ENCODE results near the gene IL12RB2. TPM values are rescaled to one million over a fixed set of nuclear protein-coding genes. Genes with fewer than 3 reads are reported as not detected.
A peak's percentile ranks its signal among the peaks of the same experiment; 100 is the strongest.

Gene IL12RB2
- total RNA-seq, 6 experiments from 2014 or later = not detected

- H3K27ac Mint-ChIP-seq = no peak overlapping the region
- no peak for DNase-seq
- no peaks in the 10 kb centered on the region for H3K36me3 Mint-ChIP-seq (ENCODE audit: low read depth)
- no peak overlapping the region for H3K4me3 Mint-ChIP-seq
- H3K4me1 Mint-ChIP-seq (ENCODE audit: low read depth) = peaks cover 6% of the 10 kb centered on the region
- H3K27me3 Mint-ChIP-seq (ENCODE audit: insufficient read depth) = peaks cover 6% of the 10 kb centered on the region
- TF ChIP-seq CTCF (IDR thresholded peaks at IDR 0.05) = no peak
- no peaks in the 10 kb centered on the region for H3K9me3 Mint-ChIP-seq
Observed at GRCh38 chr1:67333603-67334002, 25.9 kb downstream of the IL12RB2 start.

- Mint-ChIP-seq H3K36me3 (ENCODE audit: low read depth) (no peaks in the 10 kb centered on the region), H3K27ac (no peak overlapping the region), H3K4me1 (ENCODE audit: low read depth) (peaks cover 24% of the 10 kb centered on the region), H3K9me3 (no peaks in the 10 kb centered on the region), H3K27me3 (ENCODE audit: insufficient read depth) (peaks cover 1% of the 10 kb centered on the region), H3K4me3 (no peak overlapping the region)
- no peak for DNase-seq
- TF ChIP-seq CTCF (IDR thresholded peaks at IDR 0.05) = no peak
Observed at GRCh38 chr1:67335411-67335810, 27.7 kb downstream of the IL12RB2 start.

- no peak for TF ChIP-seq CTCF (IDR thresholded peaks at IDR 0.05)
- Mint-ChIP-seq H3K27me3 (ENCODE audit: insufficient read depth) (peaks cover 1% of the 10 kb centered on the region), H3K27ac (no peak overlapping the region), H3K9me3 (no peaks in the 10 kb centered on the region), H3K4me1 (ENCODE audit: low read depth) (peaks cover 30% of the 10 kb centered on the region), H3K4me3 (no peak overlapping the region), H3K36me3 (ENCODE audit: low read depth) (no peaks in the 10 kb centered on the region)
- DNase-seq = no peak
Observed at GRCh38 chr1:67336157-67336556, 28.5 kb downstream of the IL12RB2 start.

- Mint-ChIP-seq H3K36me3 (ENCODE audit: low read depth) (no peaks in the 10 kb centered on the region), H3K27ac (no peak overlapping the region), H3K4me3 (no peak overlapping the region), H3K27me3 (ENCODE audit: insufficient read depth) (peaks cover 1% of the 10 kb centered on the region), H3K9me3 (no peaks in the 10 kb centered on the region), H3K4me1 (ENCODE audit: low read depth) (peaks cover 30% of the 10 kb centered on the region)
- DNase-seq = no peak
- no peak for TF ChIP-seq CTCF (IDR thresholded peaks at IDR 0.05)
Observed at GRCh38 chr1:67336783-67337182, 29.1 kb downstream of the IL12RB2 start.

- H3K36me3 Mint-ChIP-seq (ENCODE audit: low read depth) = no peaks in the 10 kb centered on the region
- DNase-seq = no peak
- peaks cover 1% of the 10 kb centered on the region for H3K27me3 Mint-ChIP-seq (ENCODE audit: insufficient read depth)
- no peak for TF ChIP-seq CTCF (IDR thresholded peaks at IDR 0.05)
- no peaks in the 10 kb centered on the region for H3K9me3 Mint-ChIP-seq
- peak overlapping the region; percentile 48; the same call in 1 of the 2 replicates for H3K27ac Mint-ChIP-seq
- peaks cover 30% of the 10 kb centered on the region for H3K4me1 Mint-ChIP-seq (ENCODE audit: low read depth)
- peak overlapping the region; percentile 79 for H3K4me3 Mint-ChIP-seq
Observed at GRCh38 chr1:67338642-67339041, 31.0 kb downstream of the IL12RB2 start.

All from HFFc6 (cell line).